Smooth muscle cell (in vitro differentiated cells): ENCODE results near the gene BAD. TPM values are rescaled to one million over a fixed set of nuclear protein-coding genes. Genes with fewer than 3 reads are reported as not detected.

Experiments
- DNase-seq: peaks from one replicate; lab custom pipeline; 2025; ENCODE audit not compliant: unreplicated experiment; lab: John Stamatoyannopoulos, UW
- H2AFZ ChIP-seq: fragments of 200-600 bp; sonication (generic); 2 replicates; pipeline ENCODE4 v1.6.0; 2016; ENCODE audit warnings: antibody characterized with exemption, low read depth, mild to moderate bottlenecking
- H3F3A ChIP-seq: fragments of 200-600 bp; sonication (generic); 2 replicates; pipeline ENCODE4 v1.6.0; 2017; ENCODE audit warnings: antibody characterized with exemption, low read depth
- H3K27ac ChIP-seq: fragments of 200-600 bp; sonication (generic); 2 replicates; pipeline ENCODE4 v1.5.1; 2016; ENCODE audit warnings: low read depth, mild to moderate bottlenecking
- H3K27me3 ChIP-seq: fragments of 200-600 bp; sonication (generic); 2 replicates; pipeline ENCODE4 v1.6.1; 2016; ENCODE audit warnings: low read depth, mild to moderate bottlenecking
- H3K36me3 ChIP-seq: fragments of 200-600 bp; sonication (generic); 2 replicates; pipeline ENCODE4 v1.5.1; 2016; ENCODE audit warnings: low read depth
- H3K4me1 ChIP-seq: fragments of 200-600 bp; sonication (generic); 2 replicates; pipeline ENCODE4 v1.5.1; 2016; ENCODE audit warnings: low read depth
- H3K4me2 ChIP-seq: fragments of 200-600 bp; sonication (generic); 2 replicates; pipeline ENCODE4 v1.6.0; 2016; ENCODE audit warnings: mild to moderate bottlenecking
- H3K4me3 ChIP-seq: fragments of 200-600 bp; sonication (generic); 2 replicates; pipeline ENCODE4 v1.5.1; 2016; ENCODE audit warnings: mild to moderate bottlenecking
- H3K79me2 ChIP-seq: fragments of 200-600 bp; sonication (generic); 2 replicates; pipeline ENCODE4 v1.6.0; 2016; ENCODE audit warnings: low read depth, mild to moderate bottlenecking
- H3K9ac ChIP-seq: fragments of 200-600 bp; sonication (generic); 2 replicates; pipeline ENCODE4 v1.6.0; 2016; ENCODE audit warnings: low read depth
- H3K9me3 ChIP-seq: fragments of 200-600 bp; sonication (generic); replicated peaks from 2 replicates; pipeline ENCODE4 v1.5.1; 2016; ENCODE audit warnings: low read depth
- H4K20me1 ChIP-seq: fragments of 200-600 bp; sonication (generic); 2 replicates; pipeline ENCODE4 v1.6.0; 2016; ENCODE audit warnings: low read depth
- CTCF ChIP-seq: fragments of 200-600 bp; sonication (generic); IDR thresholded peaks from 2 replicates; pipeline ENCODE4 v1.5.1; 2017; ENCODE audit warnings: borderline replicate concordance, mild to moderate bottlenecking, antibody characterized with exemption; ENCODE audit not compliant: insufficient read depth, poor library complexity, severe bottlenecking
- WGBS: methylation state at CpG from one replicate; pipeline ENCODE4 v1.1.7; 2016; ENCODE audit warnings: low lambda C conversion rate; 5-methylcytosine and 5-hydroxymethylcytosine counted together
- polyA plus RNA-seq: library from polyadenylated mRNA; unstranded; fragments of >200 nt; fragmentation: Nextera tagmentation; extraction: Ambion mirVana; gene quantifications from 2 replicates; pipeline ENCODE4 v1.2.1, GENCODE V29; 2016
- total RNA-seq: library from RNA; depleted of rRNA; stranded (reverse); fragments of >200 nt; gene quantifications from 2 replicates; pipeline ENCODE4 v1.2.3, GENCODE V29; 2014

The BAD gene
- total and polyA plus RNA-seq, 2 experiments from 2014 or later: 65.8 to 117 TPM

GRCh38 chr11:64266339-64266738 is 18.1 kb downstream of the BAD start:
- Histone ChIP-seq H3K27ac (no peak overlapping the region), H3K9me3 (no peaks in the 10 kb centered on the region), H3K4me1 (peaks cover 8% of the 10 kb centered on the region), H4K20me1 (no peaks in the 10 kb centered on the region), H3K9ac (no peak overlapping the region), H3K79me2 (no peaks in the 10 kb centered on the region), H3K27me3 (no peaks in the 10 kb centered on the region), H3K4me3 (no peak overlapping the region), H3K36me3 (no peaks in the 10 kb centered on the region), H3K4me2 (no peak overlapping the region), H2AFZ (no peak overlapping the region), H3F3A (peaks cover 8% of the 10 kb centered on the region)
- no peak for TF ChIP-seq CTCF
- WGBS: 92% methylated on average over 15 of the region's 15 CpGs
- no peak for DNase-seq

- DNase-seq: no peak
- no peaks in the 10 kb centered on the region for H3K36me3 ChIP-seq
- no peak overlapping the region for H2AFZ ChIP-seq
- H3K4me1 ChIP-seq: peaks cover 8% of the 10 kb centered on the region
- peaks cover 8% of the 10 kb centered on the region for H3F3A ChIP-seq
- no peaks in the 10 kb centered on the region for H3K79me2 ChIP-seq
- H3K4me2 ChIP-seq: no peak overlapping the region
- H3K9me3 ChIP-seq: no peaks in the 10 kb centered on the region
- H3K27ac ChIP-seq: no peak overlapping the region
- no peaks in the 10 kb centered on the region for H3K27me3 ChIP-seq
- no peaks in the 10 kb centered on the region for H4K20me1 ChIP-seq
- H3K9ac ChIP-seq: no peak overlapping the region
- 93% methylated on average over 35 of the region's 35 CpGs for WGBS
- no peak overlapping the region for H3K4me3 ChIP-seq
- TF ChIP-seq CTCF: no peak
Observed at GRCh38 chr11:64265176-64266160, 19.0 kb downstream of the BAD start.

DNA sequence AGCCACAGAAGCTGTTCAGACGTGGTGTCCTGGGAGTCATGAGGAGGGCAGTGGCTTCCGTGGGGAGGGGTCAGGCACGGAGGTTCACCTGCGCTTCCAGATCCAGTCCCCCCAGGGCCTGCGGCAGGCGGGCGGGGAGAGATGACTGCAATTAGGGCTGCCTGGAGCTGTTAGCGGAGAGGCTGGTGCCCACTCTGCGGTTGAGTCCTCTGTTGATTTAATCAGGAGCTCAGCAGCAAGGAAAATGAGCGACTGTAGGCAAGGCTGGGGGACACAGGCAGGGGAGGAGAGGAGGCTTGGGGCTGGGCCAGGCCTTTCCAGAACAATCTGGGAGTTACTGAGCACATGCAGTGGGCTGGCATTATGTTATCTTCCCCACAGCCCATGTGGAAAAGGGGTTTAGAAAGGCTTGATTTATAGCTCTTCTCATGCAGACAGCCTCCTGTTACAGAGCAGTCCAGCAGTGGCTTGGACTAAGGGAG is 20.1 kb downstream of the BAD start:
- Histone ChIP-seq H3K27ac (no peak overlapping the region), H3K79me2 (no peaks in the 10 kb centered on the region), H4K20me1 (no peaks in the 10 kb centered on the region), H3K27me3 (no peaks in the 10 kb centered on the region), H2AFZ (no peak overlapping the region), H3K9me3 (no peaks in the 10 kb centered on the region), H3K9ac (no peak overlapping the region), H3K36me3 (no peaks in the 10 kb centered on the region), H3F3A (peaks cover 8% of the 10 kb centered on the region), H3K4me1 (peaks cover 8% of the 10 kb centered on the region), H3K4me3 (no peak overlapping the region), H3K4me2 (no peak overlapping the region)
- no peak for TF ChIP-seq CTCF
- WGBS: 70% methylated on average over 10 of the region's 10 CpGs
- DNase-seq: no peak
